Mesothelial cell of epicardium (in vitro differentiated cells): ENCODE data around the gene ID2. TPM values are rescaled to one million over a fixed set of nuclear protein-coding genes. Genes with fewer than 3 reads are reported as not detected.

ENCODE experiments used
- DNase-seq, 2 experiments: peaks; one replicate each; pipeline ENCODE4 v3.0.0; 2021; ENCODE audit warnings: low spot score in 2 of 2; ENCODE audit not compliant: unreplicated experiment in 2 of 2
- H3K27ac Mint-ChIP-seq: 2 replicates; pipeline ENCODE4 v1.8.0; 2021; ENCODE audit warnings: mixed read lengths
- H3K27me3 Mint-ChIP-seq: 2 replicates; pipeline ENCODE4 v1.8.0; 2021; ENCODE audit warnings: low read depth, mixed read lengths
- H3K36me3 Mint-ChIP-seq: 2 replicates; pipeline ENCODE4 v1.8.0; 2021; ENCODE audit warnings: mixed read lengths
- H3K4me1 Mint-ChIP-seq: 2 replicates; pipeline ENCODE4 v1.8.0; 2021; ENCODE audit warnings: mixed read lengths
- H3K4me3 Mint-ChIP-seq: 2 replicates; pipeline ENCODE4 v1.8.0; 2021; ENCODE audit warnings: mild to moderate bottlenecking, moderate library complexity, mixed read lengths
- H3K9me3 Mint-ChIP-seq: 2 replicates; pipeline ENCODE4 v1.8.0; 2021; ENCODE audit warnings: mixed read lengths
- CTCF ChIP-seq: fragments of 200-600 bp; sonication (generic); IDR thresholded peaks from one replicate; pipeline ENCODE4 v1.5.0; 2021; ENCODE audit warnings: antibody characterized with exemption; ENCODE audit not compliant: unreplicated experiment
- total RNA-seq: library from RNA; stranded (reverse); gene quantifications from 3 replicates; pipeline ENCODE4 v1.2.1, GENCODE V29; 2021

The ID2 gene
- total RNA-seq, 1 donor from 2014 or later: 240 TPM

GRCh38 chr2:8656160-8656641 lies 25.7 kb upstream of the ID2 start:
- no peak for DNase-seq
- Mint-ChIP-seq H3K27ac (no peak overlapping the region), H3K9me3 (no peaks in the 10 kb centered on the region), H3K36me3 (no peaks in the 10 kb centered on the region), H3K4me1 (peaks cover 9% of the 10 kb centered on the region), H3K4me3 (no peak overlapping the region), H3K27me3 (no peaks in the 10 kb centered on the region)
- no peak for TF ChIP-seq CTCF

GRCh38 chr2:8656811-8657210 lies 25.0 kb upstream of the ID2 start:
- no peak for DNase-seq
- Mint-ChIP-seq H3K27ac (no peak overlapping the region), H3K9me3 (no peaks in the 10 kb centered on the region), H3K4me1 (peaks cover 9% of the 10 kb centered on the region), H3K27me3 (no peaks in the 10 kb centered on the region), H3K4me3 (no peak overlapping the region), H3K36me3 (no peaks in the 10 kb centered on the region)
- TF ChIP-seq CTCF: no peak

- DNase-seq: no peak
- TF ChIP-seq CTCF: no peak
- Mint-ChIP-seq H3K9me3 (no peaks in the 10 kb centered on the region), H3K27me3 (no peaks in the 10 kb centered on the region), H3K27ac (no peak overlapping the region), H3K4me3 (no peak overlapping the region), H3K4me1 (peaks cover 14% of the 10 kb centered on the region), H3K36me3 (no peaks in the 10 kb centered on the region)
Measured at GRCh38 chr2:8657423-8658062, 24.3 kb upstream of the ID2 start.

- Mint-ChIP-seq H3K9me3 (no peaks in the 10 kb centered on the region), H3K4me1 (peaks cover 17% of the 10 kb centered on the region), H3K27ac (no peak overlapping the region), H3K36me3 (no peaks in the 10 kb centered on the region), H3K27me3 (no peaks in the 10 kb centered on the region), H3K4me3 (no peak overlapping the region)
- DNase-seq: no peak
- no peak for TF ChIP-seq CTCF
Measured at GRCh38 chr2:8658064-8658862, 23.6 kb upstream of the ID2 start.

- Mint-ChIP-seq H3K9me3 (no peaks in the 10 kb centered on the region), H3K4me3 (no peak overlapping the region), H3K4me1 (peaks cover 17% of the 10 kb centered on the region), H3K36me3 (no peaks in the 10 kb centered on the region), H3K27me3 (no peaks in the 10 kb centered on the region), H3K27ac (no peak overlapping the region)
- DNase-seq: no peak
- TF ChIP-seq CTCF: no peak
Measured at GRCh38 chr2:8659092-8659734, 22.6 kb upstream of the ID2 start.
